Stimulated activated CD8-positive, alpha-beta memory T cell treated with anti-CD3 and anti-CD28 coated beads, Interleukin-15, amount 100 ng/mL, for 48 hours (primary cell): ENCODE measurements around the gene PARM1.

Experiments used
- DNase-seq, 2 donors: peaks; one replicate each; pipeline ENCODE4 v3.0.0-alpha.2; 2020; ENCODE audit warnings: low read depth in 2 of 2

PARM1 gene

GRCh38 chr4:75080888-75081287 lies 148.0 kb downstream of the PARM1 start:
- no peak for DNase-seq

GRCh38 chr4:75081561-75081960 lies 148.6 kb downstream of the PARM1 start:
- no peak for DNase-seq

GRCh38 chr4:75087416-75087815 lies 154.5 kb downstream of the PARM1 start:
- no peak for DNase-seq

GRCh38 chr4:75087865-75088264 lies 154.9 kb downstream of the PARM1 start:
- DNase-seq: no peak

GRCh38 chr4:75089206-75089605 lies 156.3 kb downstream of the PARM1 start:
- DNase-seq: no peak

GRCh38 chr4:75099321-75099720 lies 166.4 kb downstream of the PARM1 start:
- DNase-seq: no peak
